ENCODE results near the gene EPB42.

GRCh38 chr15:43196760-43197548, 23.9 kb downstream of the EPB42 start:
- TF ChIP-seq POLR2A (IDR thresholded peaks at IDR 0.05): no peak
- TF ChIP-seq CTCF (IDR thresholded peaks at IDR 0.05 in 8 of 11, conservative IDR thresholded peaks at IDR 0.05 in 3 of 11): no peak
